Transverse colon (tissue), 4 donors: ENCODE results near the gene ROR1. TPM values are rescaled to one million over a fixed set of nuclear protein-coding genes. Genes with fewer than 3 reads are reported as not detected.

ENCODE experiments used
- DNase-seq: peaks from one replicate; pipeline ENCODE4 v3.0.0-alpha.2; 2019
- H3K27ac ChIP-seq, 4 donors: fragments of 200-600 bp; sonication (generic); 2 replicates each; pipeline ENCODE4 v1.5.1; 2016 to 2018; ENCODE audit warnings: inconsistent platforms in 4 of 4
- H3K27me3 ChIP-seq: fragments of 200-600 bp; sonication (generic); 2 replicates; pipeline ENCODE4 v1.5.1; 2017; ENCODE audit warnings: inconsistent platforms
- H3K36me3 ChIP-seq, 4 donors: fragments of 200-600 bp; sonication (generic); 2 replicates each; pipeline ENCODE4 v1.5.1; 2017 to 2019; ENCODE audit warnings: inconsistent platforms in 4 of 4
- H3K4me1 ChIP-seq, 4 donors: fragments of 200-600 bp; sonication (generic); 2 replicates each; pipeline ENCODE4 v1.5.1; 2017 to 2020; ENCODE audit warnings: inconsistent platforms in 4 of 4
- H3K4me3 ChIP-seq, 4 donors: fragments of 200-600 bp; sonication (generic); 1 replicate in 1 of 4; 2 replicates in 3 of 4; pipeline versions ENCODE4 v1.5.1 to v1.6.1; 2017 to 2019; ENCODE audit warnings: inconsistent platforms in 4 of 4
- H3K9me3 ChIP-seq, 2 donors: fragments of 200-600 bp; sonication (generic); 2 replicates each; pipeline ENCODE4 v1.5.1; 2017 to 2019; ENCODE audit warnings: inconsistent platforms in 2 of 2
- EP300 ChIP-seq: sonication (generic); formaldehyde crosslinking; IDR thresholded peaks from one replicate; pipeline ENCODE4 v1.6.1; 2017; ENCODE audit warnings: antibody characterized with exemption, low read depth
- POLR2A ChIP-seq: fragments of 450-650 bp; IDR thresholded peaks from one replicate; pipeline ENCODE4 v1.6.1; 2016; ENCODE audit warnings: antibody characterized with exemption, mild to moderate bottlenecking, moderate library complexity
- POLR2AphosphoS5 ChIP-seq, 3 donors: sonication (generic); formaldehyde crosslinking; IDR thresholded peaks; one replicate each; pipeline ENCODE4 v1.6.1; 2016; ENCODE audit warnings: antibody characterized with exemption in 3 of 3
- WGBS, 2 donors: methylation state at CpG; one replicate each; pipeline ENCODE4 v1.1.5; 2018; ENCODE audit warnings: low coverage in 1 of 2; 5-methylcytosine and 5-hydroxymethylcytosine counted together
- in situ Hi-C, 4 donors: fragments of 200-750 bp; cut with MboI; loops; one replicate each; pipeline versions ENCODE4 v1.15.0 to v1.15.1; 2017; ENCODE audit warnings: low sequenced_read_pairs in 3 of 4, low pct_ligation_motif_present in 1 of 4, low pct_unique_long_range_greater_than_20kb in 1 of 4
- intact Hi-C: fragments of 100-400 bp; cut with DNase I; formaldehyde crosslinking; loops from one replicate; pipeline ENCODE4 v1.15.1; 2023; ENCODE audit warnings: low total_unique reads
- total RNA-seq, 4 donors: library from RNA; depleted of rRNA; stranded (reverse); fragments of >200 nt; gene quantifications; one replicate each; pipeline ENCODE4 v1.1.0, GENCODE V29; 2016
- TF ChIP-seq, protein P1 (sequence below), 5 experiments: fragments of 200-600 bp in 3 of 5; fragments of 450-650 bp in 2 of 5; sonication (generic) in 3 of 5; IDR thresholded peaks; 1 replicate in 2 of 5; 2 replicates in 3 of 5; pipeline ENCODE4 v1.5.1; 2016 to 2017; ENCODE audit warnings: antibody characterized with exemption in 5 of 5, inconsistent platforms in 3 of 5, mild to moderate bottlenecking in 2 of 5, moderate library complexity in 1 of 5

Gene ROR1
- total RNA-seq, 4 donors from 2014 or later: 3.0 to 6.7 (median 4.6) TPM

- 61 to 77% methylated on average over 2 to 3 of the region's 3 CpGs for WGBS, 2 donors
- intact Hi-C loops: no loop called here
Observed at GRCh38 chr1:64176659-64177058, 402.8 kb downstream of the ROR1 start.

DNA sequence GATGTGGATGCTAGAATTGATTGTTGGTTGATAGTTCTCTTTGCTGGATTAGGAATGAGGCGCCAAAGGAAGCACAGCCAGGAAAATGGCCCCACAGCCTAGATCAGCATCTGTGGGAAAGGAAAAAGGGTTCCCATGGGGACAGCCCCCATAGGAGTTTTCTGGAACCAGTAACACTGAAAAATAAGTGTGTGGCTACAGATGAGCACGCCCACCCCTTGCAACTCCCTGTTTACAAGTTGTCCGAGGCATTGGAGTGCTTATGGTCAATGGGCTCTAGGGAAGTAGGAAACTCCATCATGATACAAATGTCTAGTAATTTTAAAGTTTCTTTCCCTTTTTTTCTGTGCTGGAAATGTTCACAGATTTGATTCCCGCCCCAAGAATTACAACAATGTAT is 405.8 kb downstream of the ROR1 start:
- no peak for DNase-seq
- in situ Hi-C loops: no loop called here
- Histone ChIP-seq H3K4me3 (no peak overlapping the region), H3K27ac (no peak overlapping the region), H3K4me1 (peaks cover 0 to 2% (median 0%) of the 10 kb centered on the region in 4 donors), H3K36me3 (no peaks in the 10 kb centered on the region), H3K27me3 (no peaks in the 10 kb centered on the region), H3K9me3 (no peaks in the 10 kb centered on the region)
- intact Hi-C loops: no loop called here
- TF ChIP-seq, protein P1, sequence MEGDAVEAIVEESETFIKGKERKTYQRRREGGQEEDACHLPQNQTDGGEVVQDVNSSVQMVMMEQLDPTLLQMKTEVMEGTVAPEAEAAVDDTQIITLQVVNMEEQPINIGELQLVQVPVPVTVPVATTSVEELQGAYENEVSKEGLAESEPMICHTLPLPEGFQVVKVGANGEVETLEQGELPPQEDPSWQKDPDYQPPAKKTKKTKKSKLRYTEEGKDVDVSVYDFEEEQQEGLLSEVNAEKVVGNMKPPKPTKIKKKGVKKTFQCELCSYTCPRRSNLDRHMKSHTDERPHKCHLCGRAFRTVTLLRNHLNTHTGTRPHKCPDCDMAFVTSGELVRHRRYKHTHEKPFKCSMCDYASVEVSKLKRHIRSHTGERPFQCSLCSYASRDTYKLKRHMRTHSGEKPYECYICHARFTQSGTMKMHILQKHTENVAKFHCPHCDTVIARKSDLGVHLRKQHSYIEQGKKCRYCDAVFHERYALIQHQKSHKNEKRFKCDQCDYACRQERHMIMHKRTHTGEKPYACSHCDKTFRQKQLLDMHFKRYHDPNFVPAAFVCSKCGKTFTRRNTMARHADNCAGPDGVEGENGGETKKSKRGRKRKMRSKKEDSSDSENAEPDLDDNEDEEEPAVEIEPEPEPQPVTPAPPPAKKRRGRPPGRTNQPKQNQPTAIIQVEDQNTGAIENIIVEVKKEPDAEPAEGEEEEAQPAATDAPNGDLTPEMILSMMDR (IDR thresholded peaks at IDR 0.05): no peak
- no peak for TF ChIP-seq POLR2A
- TF ChIP-seq POLR2AphosphoS5 (IDR thresholded peaks at IDR 0.05): no peak
- TF ChIP-seq EP300: no peak
- WGBS, 2 donors: 86 to 90% methylated on average over 3 to 4 of the region's 4 CpGs

More at GRCh38 chr1:64176659-64177058, 402.8 kb downstream of the ROR1 start:
- in situ Hi-C loops: no loop called here
- no peaks in the 10 kb centered on the region for H3K36me3 ChIP-seq
- TF ChIP-seq, protein P1 (IDR thresholded peaks at IDR 0.05): no peak
- no peak for TF ChIP-seq POLR2AphosphoS5 (IDR thresholded peaks at IDR 0.05)
- TF ChIP-seq EP300: no peak
- TF ChIP-seq POLR2A: no peak
- no peak overlapping the region for H3K27ac ChIP-seq
- H3K4me3 ChIP-seq: no peak overlapping the region
- H3K4me1 ChIP-seq: peaks cover 0 to 18% (median 11%) of the 10 kb centered on the region in 4 donors
- no peaks in the 10 kb centered on the region for H3K27me3 ChIP-seq
- no peak for DNase-seq
- H3K9me3 ChIP-seq: no peaks in the 10 kb centered on the region

DNA sequence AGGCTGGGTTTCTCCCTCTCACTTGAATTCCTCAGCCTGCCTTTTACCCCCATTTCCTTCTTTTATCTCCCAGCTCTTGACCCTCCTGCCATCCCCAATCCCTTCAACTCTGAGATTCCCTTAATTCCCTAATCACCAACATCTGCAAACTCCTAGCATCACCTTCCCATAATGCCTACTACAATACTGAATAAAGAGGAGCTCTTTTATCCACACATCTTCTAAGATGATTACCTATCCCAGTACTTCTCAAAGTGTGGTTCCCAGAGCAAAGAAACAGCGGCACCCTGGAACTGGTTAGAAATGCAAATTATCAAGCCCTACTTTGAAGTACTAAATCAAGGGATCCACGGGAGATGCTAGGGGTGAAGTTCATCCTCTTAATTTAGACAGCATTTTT is 408.4 kb downstream of the ROR1 start:
- 93 to 94% methylated on average over 2 of the region's 2 CpGs for WGBS, 2 donors
- Histone ChIP-seq H3K27ac (no peak overlapping the region), H3K9me3 (no peaks in the 10 kb centered on the region), H3K4me3 (no peak overlapping the region), H3K4me1 (peaks cover 0 to 2% (median 0%) of the 10 kb centered on the region in 4 donors), H3K36me3 (no peaks in the 10 kb centered on the region), H3K27me3 (no peaks in the 10 kb centered on the region)
- in situ Hi-C loops (no loop called here), intact Hi-C loops (no loop called here)
- no peak for TF ChIP-seq POLR2AphosphoS5 (IDR thresholded peaks at IDR 0.05)
- no peak for TF ChIP-seq EP300
- TF ChIP-seq, protein P1 (IDR thresholded peaks at IDR 0.05): no peak
- TF ChIP-seq POLR2A: no peak
- DNase-seq: no peak

DNA sequence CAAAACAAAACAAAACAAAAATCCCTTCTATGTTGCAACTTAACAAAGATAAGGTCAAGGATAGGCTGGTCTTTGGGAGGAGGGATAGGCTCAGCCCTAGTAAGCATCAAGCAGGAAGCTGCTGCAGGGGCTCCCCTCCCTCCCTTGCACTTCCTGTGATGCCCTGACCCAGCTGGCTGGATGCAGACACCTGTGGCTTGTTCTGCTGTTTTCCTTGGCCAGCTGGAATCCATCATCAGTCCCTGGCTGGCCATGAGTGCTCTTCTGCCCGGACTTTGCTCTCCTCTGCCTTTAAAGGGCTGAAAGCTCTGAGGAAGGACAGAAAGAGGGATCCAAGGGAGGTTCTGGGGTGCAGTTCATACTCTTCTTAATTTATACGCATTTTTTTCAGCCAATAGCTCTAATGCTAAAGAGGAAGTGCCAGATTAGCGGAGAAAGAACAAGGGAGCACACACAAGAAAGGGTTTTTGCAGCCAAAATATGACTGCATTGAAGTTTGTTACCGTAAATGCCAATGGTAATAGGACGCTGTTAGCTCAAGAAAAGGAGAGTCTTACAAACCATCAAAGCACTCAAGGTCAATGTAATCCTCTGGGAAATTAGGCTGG is 409.7 kb downstream of the ROR1 start:
- peaks cover 0 to 2% (median 0%) of the 10 kb centered on the region in 4 donors for H3K4me1 ChIP-seq
- WGBS, 2 donors: 59 to 67% methylated on average over 4 to 5 of the region's 5 CpGs
- H3K27ac ChIP-seq: no peak overlapping the region

More for the DNA sequence above, 409.7 kb downstream of the ROR1 start:
- intact Hi-C loops: no loop called here
- no peaks in the 10 kb centered on the region for H3K36me3 ChIP-seq
- DNase-seq: no peak
- no peaks in the 10 kb centered on the region for H3K9me3 ChIP-seq
- H3K4me3 ChIP-seq: no peak overlapping the region
- in situ Hi-C loops: no loop called here
- TF ChIP-seq POLR2AphosphoS5 (IDR thresholded peaks at IDR 0.05): no peak
- H3K27me3 ChIP-seq: no peaks in the 10 kb centered on the region
